ENCODE results near the gene TWIST2. TPM values are rescaled to one million over a fixed set of nuclear protein-coding genes. Genes with fewer than 3 reads are reported as not detected.

The TWIST2 gene
- polyA plus RNA-seq, 4 donors = 4.2 to 7.2 (median 4.6) TPM

- DNase-seq (ENCODE audit: low read depth in 4 of 4, low spot score in 2 of 4) = no peak
Measured at GRCh38 chr2:238914648-238915015, 66.7 kb downstream of the TWIST2 start.

- DNase-seq (ENCODE audit: low read depth in 4 of 4, low spot score in 2 of 4) = no peak
Measured at GRCh38 chr2:238915196-238915595, 67.3 kb downstream of the TWIST2 start.

GRCh38 chr2:238915596-238915995, 67.7 kb downstream of the TWIST2 start:
- no peak for DNase-seq (ENCODE audit: low read depth in 4 of 4, low spot score in 2 of 4)

GRCh38 chr2:238916176-238916874, 68.4 kb downstream of the TWIST2 start:
- DNase-seq (ENCODE audit: low read depth in 4 of 4, low spot score in 2 of 4) = no peak

GRCh38 chr2:238916875-238917590, 69.1 kb downstream of the TWIST2 start:
- no peak for DNase-seq (ENCODE audit: low read depth in 4 of 4, low spot score in 2 of 4)

GRCh38 chr2:238919307-238919706, 71.4 kb downstream of the TWIST2 start:
- no peak for DNase-seq (ENCODE audit: low read depth in 4 of 4, low spot score in 2 of 4)

GRCh38 chr2:238920053-238920452, 72.2 kb downstream of the TWIST2 start:
- DNase-seq (ENCODE audit: low read depth in 4 of 4, low spot score in 2 of 4) = no peak

- no peak for DNase-seq (ENCODE audit: low read depth in 4 of 4, low spot score in 2 of 4)
Measured at GRCh38 chr2:238920601-238921001, 72.7 kb downstream of the TWIST2 start.

- no peak for DNase-seq (ENCODE audit: low read depth in 4 of 4, low spot score in 2 of 4)
Measured at GRCh38 chr2:238921259-238921658, 73.4 kb downstream of the TWIST2 start.

GRCh38 chr2:238921681-238922319, 73.9 kb downstream of the TWIST2 start:
- no peak for DNase-seq (ENCODE audit: low read depth in 4 of 4, low spot score in 2 of 4)

- DNase-seq (ENCODE audit: low read depth in 4 of 4, low spot score in 2 of 4) = no peak
Measured at GRCh38 chr2:238922435-238922834, 74.5 kb downstream of the TWIST2 start.

GRCh38 chr2:238924032-238924431, 76.1 kb downstream of the TWIST2 start:
- DNase-seq (ENCODE audit: low read depth in 4 of 4, low spot score in 2 of 4) = no peak

GRCh38 chr2:238924796-238925195, 76.9 kb downstream of the TWIST2 start:
- DNase-seq (ENCODE audit: low read depth in 4 of 4, low spot score in 2 of 4) = no peak

- DNase-seq (ENCODE audit: low read depth in 4 of 4, low spot score in 2 of 4) = no peak
Measured at GRCh38 chr2:238925281-238925680, 77.4 kb downstream of the TWIST2 start.

GRCh38 chr2:238925816-238926521, 78.1 kb downstream of the TWIST2 start:
- DNase-seq (ENCODE audit: low read depth in 4 of 4, low spot score in 2 of 4) = no peak

GRCh38 chr2:238926761-238927611, 79.1 kb downstream of the TWIST2 start:
- DNase-seq (ENCODE audit: low read depth in 4 of 4, low spot score in 2 of 4) = no peak

GRCh38 chr2:238927746-238928519, 80.0 kb downstream of the TWIST2 start:
- no peak for DNase-seq (ENCODE audit: low read depth in 4 of 4, low spot score in 2 of 4)

GRCh38 chr2:238928520-238929241, 80.8 kb downstream of the TWIST2 start:
- DNase-seq (ENCODE audit: low read depth in 4 of 4, low spot score in 2 of 4) = no peak

Measured in left renal cortex interstitium (tissue), 4 donors.